GM23248 (cell line): ENCODE measurements around the gene PCSK5.
"Not testable (repeated sequence)": the region's sequence is repeated elsewhere in the genome, so short reads cannot be mapped to it uniquely, and the experiment has no call there.

Experiments
- EZH2 ChIP-seq: fragments of 200-600 bp; sonication (generic); IDR thresholded peaks from 2 replicates; pipeline ENCODE4 v1.6.1; 2018; ENCODE audit warnings: antibody characterized with exemption, mild to moderate bottlenecking; ENCODE audit not compliant: insufficient read depth, poor library complexity, severe bottlenecking
- EZH2phosphoT487 ChIP-seq: fragments of 200-600 bp; sonication (generic); IDR thresholded peaks from 2 replicates; pipeline ENCODE4 v1.6.1; 2018; ENCODE audit warnings: antibody characterized with exemption, moderate library complexity, mild to moderate bottlenecking, low read depth; ENCODE audit not compliant: insufficient read depth

GRCh38 chr9:76362332-76363031, 472.0 kb downstream of the PCSK5 start:
- not testable (repeated sequence) for TF ChIP-seq EZH2, EZH2phosphoT487
